Measurements from ENCODE around the gene GSS.

Gene GSS

GRCh38 chr20:34955231-34956040 lies at the start of gene GSS, which contains the start of gene MYH7B:
TSS of gene GSS (minus strand) at chr20:34955806. CDS start at chr20:34951852, 3,954 bp downstream.
TSS of gene MYH7B (plus strand) at chr20:34955868. CDS start at chr20:34978006, 22,138 bp downstream.
- DNase-seq, result peak; percentile 99

GRCh38 chr20:35004749-35005462 lies 49.3 kb upstream of the GSS start:
- no peak for DNase-seq

GRCh38 chr20:35004051-35004725 lies 48.6 kb upstream of the GSS start:
- DNase-seq, result no peak

GRCh38 chr20:35003211-35004031 lies 47.8 kb upstream of the GSS start:
- no peak for DNase-seq

- no peak for DNase-seq
These were observed 47.0 kb upstream of the GSS start for GRCh38 chr20:35002426-35003210.

GRCh38 chr20:35001596-35002362 lies 46.2 kb upstream of the GSS start:
- DNase-seq, result peak in 1 of 2 experiments; percentile 26

- DNase-seq, result no peak
These were observed 45.5 kb upstream of the GSS start for GRCh38 chr20:35000922-35001595.

GRCh38 chr20:35000311-35000921 lies 44.8 kb upstream of the GSS start:
- no peak for DNase-seq

GRCh38 chr20:34999782-35000181 lies 44.2 kb upstream of the GSS start:
- DNase-seq, result no peak

GRCh38 chr20:34999021-34999451 lies 43.4 kb upstream of the GSS start:
- no peak for DNase-seq

- no peak for DNase-seq
These were observed 42.8 kb upstream of the GSS start for GRCh38 chr20:34998331-34998950.

GRCh38 chr20:34997774-34998173 lies 42.2 kb upstream of the GSS start:
- no peak for DNase-seq

GRCh38 chr20:34997131-34997561 lies 41.5 kb upstream of the GSS start:
- no peak for DNase-seq

- no peak for DNase-seq
These were observed 40.8 kb upstream of the GSS start for GRCh38 chr20:34996243-34997028.

- DNase-seq, result no peak
These were observed 40.1 kb upstream of the GSS start for GRCh38 chr20:34995696-34996095.

GRCh38 chr20:34995192-34995591 lies 39.6 kb upstream of the GSS start:
- DNase-seq, result no peak

- DNase-seq, result no peak
These were observed 39.0 kb upstream of the GSS start for GRCh38 chr20:34994509-34995131.

GRCh38 chr20:34993941-34994508 lies 38.4 kb upstream of the GSS start:
- no peak for DNase-seq
